AG04449 (cell line): ENCODE measurements around the gene DLK1.

Experiments used
- CTCF ChIA-PET: fragments of 350-600 bp; formaldehyde crosslinking; extraction: SDS; loops from one replicate; lab custom pipeline; 2021; ENCODE audit warnings: antibody characterized with exemption; lab: Yijun Ruan, JAX
- POLR2A ChIA-PET: fragments of 400-600, 350-600 bp; formaldehyde crosslinking; extraction: SDS; loops from one replicate; lab custom pipeline; 2020; ENCODE audit warnings: antibody characterized with exemption, inconsistent platforms; lab: Yijun Ruan, JAX
- DNase-seq: peaks from one replicate; pipeline ENCODE4 v3.0.0-alpha.2; 2010; ENCODE audit warnings: low read depth, low spot score
- H3K4me3 ChIP-seq: 2 replicates; pipeline ENCODE4 v1.5.1; 2011; ENCODE audit warnings: low read depth, mild to moderate bottlenecking, control low read depth, low read length
- CTCF ChIP-seq: IDR thresholded peaks from one replicate; pipeline ENCODE4 v1.5.1; 2011; ENCODE audit warnings: mild to moderate bottlenecking, moderate library complexity, low read length, control low read depth, inconsistent platforms; ENCODE audit not compliant: insufficient read depth; ENCODE audit errors: missing control alignments

The DLK1 gene

GRCh38 chr14:100730581-100730980, 3.9 kb downstream of the DLK1 start:
- POLR2A ChIA-PET = no interaction called here
- no peak for DNase-seq
- H3K4me3 ChIP-seq = no peak overlapping the region
- CTCF ChIA-PET = interaction anchor here (0.9 to 1.8 kb wide), 6 partner anchors 9 to 896 kb away, joined by 3 to 8 read pairs (median 4); no protein-coding TSS in a partner anchor
- TF ChIP-seq CTCF = no peak

- ChIA-PET POLR2A (interaction anchor here (1.3 kb wide), 1 partner anchor 94 kb away, joined by 5 read pairs; the partner anchor contains the start of gene MEG3), CTCF (interaction anchor here (1.3 to 1.8 kb wide), 3 partner anchors 9 to 346 kb away, joined by 4 to 8 read pairs (median 6); no protein-coding TSS in a partner anchor)
- TF ChIP-seq CTCF = no peak
- H3K4me3 ChIP-seq = no peak overlapping the region
- DNase-seq = no peak
These were observed 4.4 kb downstream of the DLK1 start for GRCh38 chr14:100731011-100731670.

- POLR2A ChIA-PET = interaction anchor here (1.3 kb wide), 1 partner anchor 93 kb away, joined by 5 read pairs; the partner anchor contains the start of gene MEG3
- no peak for TF ChIP-seq CTCF
- CTCF ChIA-PET = interaction anchor here (2.2 kb wide), 1 partner anchor 18 kb away, joined by 7 read pairs; no protein-coding TSS in a partner anchor
- DNase-seq = no peak
- no peak overlapping the region for H3K4me3 ChIP-seq
These were observed 5.4 kb downstream of the DLK1 start for GRCh38 chr14:100731846-100732765.

GRCh38 chr14:100732766-100733100, 6.0 kb downstream of the DLK1 start:
- ChIA-PET POLR2A (no interaction called here), CTCF (interaction anchor here (2.2 kb wide), 1 partner anchor 19 kb away, joined by 7 read pairs; no protein-coding TSS in a partner anchor)
- DNase-seq = no peak
- no peak overlapping the region for H3K4me3 ChIP-seq
- no peak for TF ChIP-seq CTCF

GRCh38 chr14:100733152-100733850, 6.6 kb downstream of the DLK1 start:
- no peak for DNase-seq
- TF ChIP-seq CTCF = no peak
- ChIA-PET CTCF (interaction anchor here (0.6 to 2.2 kb wide), 2 partner anchors 19 to 335 kb away, joined by 3 to 7 read pairs; no protein-coding TSS in a partner anchor), POLR2A (no interaction called here)
- no peak overlapping the region for H3K4me3 ChIP-seq
